Measurements from ENCODE around the gene ACOX3.
"Not testable (repeated sequence)": the region's sequence is repeated elsewhere in the genome, so short reads cannot be mapped to it uniquely, and the experiment has no call there.

ACOX3 gene

DNA sequence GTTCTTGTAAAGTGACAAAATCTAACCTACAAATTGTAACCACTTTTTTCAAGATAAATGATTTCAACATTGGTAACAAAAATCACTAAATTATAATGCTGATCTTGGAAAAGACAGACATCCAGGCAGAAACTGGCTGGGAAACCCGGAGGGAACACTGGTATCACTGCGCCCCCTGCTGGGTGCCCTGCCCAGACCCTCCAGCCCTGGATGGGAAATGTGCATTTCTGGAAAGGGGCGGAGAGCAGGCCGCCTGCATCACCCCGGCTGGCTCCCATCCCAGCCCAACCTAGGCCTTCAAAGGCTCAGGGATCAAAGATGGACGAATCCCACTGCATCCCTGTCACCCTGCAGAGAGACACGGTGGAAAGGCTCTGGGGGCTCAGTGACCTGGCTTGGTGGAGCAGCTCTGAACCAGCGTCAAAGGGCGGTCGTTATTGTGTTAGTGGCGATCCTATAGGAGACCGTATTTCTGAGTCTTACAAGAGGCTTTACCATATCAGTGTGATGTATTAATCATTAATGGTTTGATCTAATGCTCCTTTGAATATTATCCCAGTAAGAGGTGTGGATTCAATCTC, 37.3 kb downstream of the ACOX3 start:
- DNase-seq: peak; percentile 5

DNA sequence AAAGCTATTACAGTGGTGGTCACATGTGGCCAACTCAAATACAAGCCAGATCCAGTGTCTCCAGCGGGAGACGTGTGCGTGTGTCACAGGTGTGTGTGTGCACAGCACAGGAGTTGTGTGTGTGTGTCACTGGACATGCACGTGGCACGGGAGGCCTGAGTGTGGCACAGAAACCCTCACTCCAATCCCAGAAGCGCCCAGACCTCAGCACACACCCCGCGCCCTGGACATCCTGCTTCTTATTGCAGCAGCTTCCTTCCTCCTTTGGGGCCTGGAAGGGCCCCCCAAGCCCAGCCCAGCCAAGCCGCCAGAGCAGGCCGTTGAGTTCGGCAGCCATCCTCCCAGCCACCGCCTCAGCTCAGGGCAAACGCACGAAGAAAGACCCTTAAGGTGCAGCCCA, 37.9 kb downstream of the ACOX3 start:
- no peak for DNase-seq

DNA sequence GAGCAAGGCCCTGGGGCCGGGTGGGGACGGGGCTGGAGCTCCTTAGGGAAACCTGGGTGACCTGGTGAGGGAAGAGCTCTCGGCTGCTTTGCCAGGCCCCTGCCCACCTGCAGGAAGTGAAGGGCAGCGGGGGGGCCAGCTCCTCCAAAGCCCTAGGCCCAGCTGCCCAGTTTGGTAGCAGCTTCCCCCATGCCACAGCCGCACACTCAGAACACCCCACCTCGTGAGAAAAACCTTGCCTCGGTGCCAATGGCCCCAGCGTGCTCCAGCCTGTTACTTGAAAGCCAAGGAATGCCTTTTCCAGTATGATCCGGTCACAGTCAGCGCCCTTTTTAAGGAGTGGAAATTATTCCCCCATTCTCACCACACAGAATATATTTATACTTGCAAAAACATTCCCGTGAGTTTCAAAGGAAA, 38.3 kb downstream of the ACOX3 start:
- no peak for DNase-seq

DNA sequence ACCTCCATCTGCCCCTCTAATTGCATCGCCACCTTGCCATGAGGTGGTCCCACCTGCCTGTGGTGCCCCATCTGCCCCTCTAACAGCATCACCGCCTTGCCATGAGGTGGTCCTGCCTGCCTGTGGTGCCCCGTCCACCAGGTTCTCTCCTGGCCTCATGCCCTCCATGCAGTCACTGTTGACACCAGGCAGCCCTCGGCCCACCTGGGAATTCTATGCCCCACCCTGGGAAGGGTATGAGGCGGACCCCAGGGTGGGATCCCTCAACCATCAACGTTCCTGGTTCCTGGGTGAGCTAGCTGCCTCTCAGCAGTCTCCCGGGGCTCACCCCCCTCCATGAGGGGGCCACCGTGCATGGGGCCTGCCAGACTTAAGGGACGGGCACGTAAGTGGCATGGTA, 38.9 kb downstream of the ACOX3 start:
- DNase-seq: no peak

DNA sequence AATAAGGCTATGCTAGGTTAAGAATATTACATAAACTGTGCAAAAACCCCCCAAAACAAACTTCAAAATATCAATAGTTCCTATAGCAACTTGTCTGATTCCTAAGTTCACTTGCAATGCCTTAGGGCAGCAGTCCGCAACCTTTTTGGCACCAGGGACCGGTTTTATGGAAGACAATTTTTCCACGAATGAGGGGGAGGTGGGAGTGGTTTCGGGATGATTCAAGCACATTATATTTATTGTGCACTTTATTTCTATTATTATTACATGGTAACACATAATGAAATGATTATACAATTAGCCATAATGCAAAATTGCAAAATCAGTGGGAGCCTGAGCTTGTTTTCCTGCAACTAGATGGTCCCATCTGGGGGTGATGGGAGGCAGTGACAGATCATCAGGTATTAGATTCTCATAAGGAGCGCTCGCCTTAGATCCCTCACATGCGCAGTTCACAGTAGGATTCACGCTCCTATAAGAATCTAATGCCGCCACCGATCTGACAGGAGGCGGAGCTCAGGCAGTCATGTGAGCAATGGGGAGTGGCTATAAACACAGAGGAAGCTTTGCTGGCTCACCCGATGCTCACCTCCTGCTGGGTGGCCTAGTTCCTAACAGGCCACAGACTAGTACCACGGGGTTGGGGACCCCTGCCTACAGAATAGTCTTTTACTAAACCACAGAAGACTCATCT, 39.7 kb downstream of the ACOX3 start:
- DNase-seq: no peak

DNA sequence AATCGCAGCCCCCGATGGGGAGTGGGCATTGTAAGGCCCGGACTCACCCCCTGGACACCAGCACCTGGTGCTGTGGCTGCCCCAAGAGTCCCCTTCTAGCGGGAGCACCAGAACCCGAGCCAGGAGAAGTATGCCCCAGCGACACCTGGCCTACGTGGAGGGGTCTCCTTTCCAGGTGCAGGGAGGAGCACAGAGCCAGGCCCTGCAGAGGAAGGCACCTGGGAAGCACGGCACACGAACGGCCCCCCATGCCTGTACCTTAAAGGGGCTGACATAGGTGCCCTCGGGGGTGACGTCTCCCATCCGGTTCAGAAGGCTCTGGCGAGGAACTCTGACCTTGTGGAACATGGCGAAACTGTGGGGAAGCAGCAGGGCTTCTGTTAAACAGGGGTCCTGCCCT, 41.2 kb downstream of the ACOX3 start:
- DNase-seq: no peak

DNA sequence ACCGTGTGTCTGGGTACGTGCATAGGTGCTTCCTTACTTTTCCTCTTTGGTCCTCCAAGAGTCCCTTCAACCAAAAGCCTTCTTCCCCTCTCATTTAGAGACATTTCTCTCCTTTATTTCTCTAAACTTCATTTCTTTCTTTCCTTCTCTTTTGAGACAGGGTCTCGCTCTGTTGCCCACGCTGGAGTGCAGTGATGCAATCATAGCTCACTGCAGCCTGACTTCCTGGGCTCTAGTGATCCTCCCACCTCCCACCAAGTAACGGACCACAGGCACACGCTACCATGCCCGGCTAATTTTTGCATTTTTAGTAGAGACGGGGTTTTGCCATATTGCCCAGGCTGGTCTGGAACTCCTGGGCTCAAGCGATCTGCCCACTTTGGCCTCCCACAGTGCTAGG, 42.2 kb downstream of the ACOX3 start:
- no peak for DNase-seq

DNA sequence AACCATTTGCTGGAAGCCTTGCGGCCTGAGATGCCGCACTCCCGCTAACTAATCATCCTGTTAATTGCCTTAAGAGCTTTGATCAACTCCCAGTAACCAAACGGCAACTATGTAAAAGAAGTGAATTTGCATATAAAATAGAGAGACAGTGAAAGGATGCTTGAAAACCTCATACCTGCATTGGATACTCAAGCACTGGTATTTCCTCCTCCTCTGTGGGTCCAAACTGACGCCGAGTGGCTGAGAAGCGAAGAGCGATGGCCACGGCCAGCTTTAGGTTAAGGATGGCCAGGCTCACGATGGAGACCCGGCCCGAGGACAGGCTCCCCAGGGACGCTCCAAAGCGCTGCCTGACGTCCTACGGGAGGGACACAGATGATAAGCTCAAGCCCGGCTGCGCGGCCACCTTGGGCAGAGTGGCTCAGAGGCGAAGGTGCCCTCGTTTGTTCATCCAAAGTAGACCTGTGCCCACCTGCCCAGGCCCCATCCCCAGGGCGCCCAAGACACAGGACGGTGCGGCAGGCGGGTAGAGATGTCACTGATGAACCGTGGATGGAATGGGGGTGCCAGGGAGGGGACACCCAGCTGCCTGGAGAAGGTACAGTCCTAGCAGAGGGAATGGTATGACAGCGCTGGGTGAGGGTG, 43.6 kb downstream of the ACOX3 start:
- DNase-seq: no peak

DNA sequence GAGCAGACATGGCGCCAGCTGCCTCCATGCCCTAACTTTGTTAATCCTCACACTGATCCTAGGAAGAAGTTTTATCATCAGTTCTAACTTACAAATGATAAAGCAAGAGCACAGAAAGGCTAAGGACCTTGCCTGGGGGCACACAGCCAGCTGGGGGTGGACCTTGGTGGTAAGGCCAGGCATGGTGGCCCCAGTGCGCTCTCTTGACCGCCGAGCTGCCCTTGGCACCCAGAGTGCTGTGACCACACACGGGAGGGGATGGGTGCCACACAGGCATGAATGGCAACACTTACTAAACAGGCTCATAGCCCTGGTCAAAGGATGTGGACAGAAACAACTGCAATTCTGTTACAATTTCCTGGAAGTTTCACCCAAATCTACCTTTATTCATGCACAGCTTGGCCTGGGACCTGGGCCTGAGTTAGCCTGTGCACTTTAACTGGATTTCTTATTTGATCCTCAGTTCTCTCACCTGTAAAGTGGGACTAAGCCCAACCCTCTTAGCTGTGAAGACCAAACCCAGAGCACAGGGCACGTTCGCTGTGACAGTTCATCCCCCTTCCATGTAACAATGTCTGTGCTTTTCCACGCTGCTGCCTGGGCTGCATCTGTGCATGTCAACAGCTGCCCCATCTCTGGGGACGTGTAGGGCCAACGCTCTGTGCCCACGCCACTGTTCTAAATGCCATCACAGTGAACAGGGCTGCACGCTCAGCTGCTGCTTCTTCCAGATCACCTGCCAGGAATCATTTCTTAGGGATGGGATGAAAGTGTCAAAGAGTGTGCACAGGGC, 44.8 kb downstream of the ACOX3 start:
- DNase-seq: no peak

DNA sequence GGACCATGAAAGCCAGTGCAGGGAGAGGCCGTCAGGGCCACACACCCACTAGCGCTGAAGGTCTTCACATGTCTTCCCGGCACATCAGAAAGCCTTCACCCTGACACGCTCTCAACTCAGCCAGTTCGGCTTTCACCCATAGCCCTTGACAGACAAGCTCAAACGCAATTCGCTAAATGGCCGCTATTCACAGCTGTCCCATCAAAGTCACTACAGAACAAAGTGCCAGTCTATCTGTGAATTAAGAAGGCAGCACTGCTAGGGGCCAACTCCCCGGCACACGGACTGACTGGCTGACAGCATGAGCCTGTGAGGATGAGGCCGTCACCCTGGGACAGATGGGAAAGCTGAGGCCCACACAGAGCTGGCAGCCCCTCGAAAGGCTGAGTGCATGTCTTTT, 45.7 kb downstream of the ACOX3 start:
- no peak for DNase-seq

DNA sequence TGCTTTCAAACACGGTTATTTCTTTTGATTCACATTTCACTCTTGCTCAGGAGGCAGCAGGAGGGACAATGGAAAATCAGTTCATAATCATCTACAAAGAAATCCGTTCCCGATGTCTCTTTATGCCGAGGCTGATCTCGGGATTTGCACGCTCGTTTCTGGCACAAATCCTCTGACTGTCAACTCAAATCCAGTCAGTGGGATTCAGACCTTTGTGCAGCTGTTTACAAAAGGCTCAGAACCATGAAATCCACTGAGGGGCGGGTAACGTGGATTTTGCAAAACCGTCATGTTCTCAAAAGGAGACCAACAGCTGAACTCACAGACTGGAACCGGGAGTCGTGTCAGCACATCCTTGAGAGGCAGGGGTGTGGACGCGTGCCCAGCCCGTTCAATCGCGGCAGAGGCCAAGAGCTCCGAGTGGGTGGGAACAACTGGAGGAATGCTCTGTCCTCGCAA, 46.4 kb downstream of the ACOX3 start:
- DNase-seq: no peak

DNA sequence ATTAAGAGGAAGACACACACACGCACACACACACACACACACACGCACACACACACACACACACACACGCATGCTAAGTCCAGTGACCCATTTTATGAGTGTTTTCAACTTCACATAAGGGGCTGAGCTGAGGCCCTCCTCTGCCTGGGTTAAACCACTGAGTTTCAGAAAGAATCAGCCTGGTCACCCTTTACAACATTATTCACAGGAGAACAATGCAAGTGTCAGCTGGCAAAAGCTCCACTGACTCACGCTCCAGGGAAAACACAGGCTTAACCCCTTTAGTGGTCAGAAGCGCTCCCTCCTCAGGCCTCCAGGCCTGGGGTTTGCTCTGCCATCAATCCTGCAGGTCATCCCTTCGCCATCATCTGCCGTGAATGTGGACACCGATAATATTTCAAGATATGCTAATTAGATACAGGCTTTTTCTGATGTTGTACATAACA, 46.9 kb downstream of the ACOX3 start:
- no peak for DNase-seq

DNA sequence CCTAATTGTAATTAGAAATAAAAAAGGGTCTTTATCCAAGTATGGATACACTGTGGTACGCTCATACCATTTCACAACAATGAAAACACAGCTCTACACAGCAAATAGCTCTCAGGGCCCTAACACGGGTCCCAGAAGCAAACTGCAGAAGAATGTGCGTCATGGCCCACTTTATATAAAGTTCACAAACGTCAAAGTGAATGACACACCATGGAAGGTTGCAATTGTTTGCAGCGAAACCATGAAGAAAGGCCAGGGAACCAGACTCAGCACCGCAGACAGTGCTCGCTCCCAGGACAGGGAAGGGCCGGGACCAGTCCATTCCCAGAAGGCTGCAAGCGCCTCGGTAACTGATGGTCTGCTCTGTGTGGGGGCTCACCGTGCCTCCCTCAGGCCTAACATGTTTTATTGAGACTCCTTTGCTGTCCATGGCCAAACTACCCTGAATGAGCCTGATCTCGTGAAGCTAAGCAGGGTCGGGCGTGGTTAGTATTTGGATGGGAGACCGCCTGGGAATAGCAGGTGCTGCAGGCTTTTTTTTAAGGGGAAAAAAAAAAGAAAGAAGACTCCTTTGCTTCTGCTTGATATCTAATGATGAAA, 47.8 kb downstream of the ACOX3 start:
- DNase-seq: no peak

DNA sequence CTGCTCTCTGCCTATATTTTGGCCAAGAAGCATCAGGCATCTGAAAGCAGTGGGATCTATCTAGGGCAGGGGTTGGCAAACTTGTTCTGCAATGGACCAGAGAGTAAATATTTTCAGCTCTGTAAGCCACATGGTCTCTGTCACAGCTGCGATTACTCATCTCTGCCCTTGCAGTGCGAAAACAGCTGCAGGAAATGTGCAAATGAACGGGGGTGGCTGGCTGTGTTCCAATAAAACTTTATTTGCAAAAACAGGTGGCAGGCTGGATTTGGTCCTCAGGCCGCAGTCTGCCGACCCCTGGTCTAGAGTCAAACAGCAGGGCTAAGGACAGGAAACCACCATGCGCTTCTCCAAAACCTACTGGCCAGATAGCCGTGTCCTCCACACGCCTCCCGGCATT, 48.6 kb downstream of the ACOX3 start:
- DNase-seq: no peak

DNA sequence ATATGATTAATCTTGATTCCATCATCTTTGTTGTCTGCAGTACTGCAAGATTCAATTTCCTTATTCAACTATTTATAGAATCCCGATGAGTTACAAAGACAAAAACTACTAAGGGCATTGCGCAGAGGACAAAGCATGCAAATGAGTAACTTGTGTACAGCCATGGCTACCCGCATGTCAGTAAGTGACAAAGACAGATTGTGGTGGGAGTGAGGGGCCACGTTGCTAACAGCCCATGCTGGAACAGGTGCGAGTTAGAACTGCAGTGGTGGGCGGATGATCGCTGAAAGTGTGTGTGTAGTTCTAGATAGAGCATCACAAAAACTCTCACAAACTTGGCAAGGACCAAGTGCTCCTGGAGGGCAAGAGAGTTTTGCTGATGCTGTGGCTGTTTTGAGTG, 49.5 kb downstream of the ACOX3 start:
- no peak for DNase-seq

DNA sequence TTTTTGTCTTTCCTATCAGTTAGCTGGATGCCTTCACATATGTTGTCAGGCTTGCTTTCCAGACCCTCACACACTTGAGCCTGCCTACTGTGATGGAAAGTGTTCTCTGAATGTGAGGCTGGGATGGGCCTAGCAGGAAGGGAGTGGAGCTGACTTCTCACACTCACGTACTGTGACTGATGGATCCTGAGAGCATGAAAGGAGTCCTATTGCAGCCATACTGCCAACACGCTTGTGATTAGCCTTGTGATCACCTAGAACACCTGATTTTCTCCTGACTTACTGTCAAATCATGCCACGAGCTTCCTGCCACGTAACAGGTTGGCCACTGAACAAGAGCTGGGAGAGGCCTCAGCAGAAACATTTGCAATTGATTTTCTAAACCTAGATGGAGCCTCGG, 49.9 kb downstream of the ACOX3 start:
- no peak for DNase-seq

DNA sequence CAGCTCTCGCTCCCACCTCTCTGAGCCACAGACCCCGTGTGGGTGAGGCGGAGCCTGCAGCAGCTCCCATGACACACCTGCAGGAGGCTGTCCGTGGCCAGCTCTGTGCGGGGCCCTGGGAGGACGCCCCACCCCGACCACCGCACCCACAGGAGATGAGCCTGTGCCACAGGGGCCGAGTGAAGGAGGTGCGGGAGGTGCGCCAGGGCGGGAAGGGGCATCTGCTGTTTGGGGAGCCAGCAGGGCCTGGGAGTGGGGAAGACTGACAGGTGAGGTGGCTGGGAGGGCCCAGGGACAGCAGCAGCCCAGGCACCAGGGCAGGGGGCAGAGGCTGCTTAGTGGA, 52.0 kb downstream of the ACOX3 start:
- no peak for DNase-seq

DNA sequence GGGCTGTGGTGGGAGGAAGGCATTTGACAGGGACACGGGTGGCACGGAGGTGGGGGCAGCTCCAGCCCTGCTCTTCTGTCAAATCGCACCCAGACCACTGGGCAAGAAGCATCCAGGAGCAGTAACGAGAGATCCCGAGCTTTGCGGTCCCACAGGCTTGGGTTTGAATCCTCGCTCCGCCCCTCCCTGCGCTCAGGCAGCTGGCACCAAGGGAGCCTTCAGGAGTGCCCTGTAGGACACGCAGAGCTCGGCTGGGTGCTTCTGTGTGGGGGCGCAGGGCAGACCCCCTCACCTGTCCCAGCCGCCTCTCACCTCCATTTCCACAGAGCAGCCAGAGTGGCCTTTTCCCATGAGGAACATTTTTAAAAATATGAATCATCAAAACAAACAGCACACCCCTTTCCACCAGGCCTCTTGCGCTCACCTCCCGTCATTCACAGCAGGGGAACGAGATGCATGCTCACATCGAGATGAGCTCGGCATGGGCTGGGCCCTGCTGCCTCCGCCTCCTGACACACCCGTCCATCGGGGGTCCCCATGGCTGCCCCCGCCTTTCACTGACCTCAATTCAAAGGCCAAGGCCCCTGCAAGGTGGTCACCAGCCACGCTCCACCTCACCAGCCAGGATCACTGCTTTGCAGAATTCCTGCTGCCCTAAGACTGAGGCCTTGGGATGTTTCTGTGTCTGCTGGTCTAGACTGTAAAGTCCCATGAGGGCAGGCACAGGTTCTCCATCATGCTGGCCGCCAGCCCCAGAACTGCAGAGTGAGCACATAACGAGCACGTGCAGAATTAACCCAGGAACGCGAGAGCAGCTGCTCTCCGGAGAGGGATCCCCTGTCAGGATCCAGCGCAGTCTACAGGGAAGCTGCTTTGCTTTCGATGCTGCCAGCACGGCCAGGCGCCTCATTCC, 52.7 kb downstream of the ACOX3 start:
- no peak for DNase-seq

DNA sequence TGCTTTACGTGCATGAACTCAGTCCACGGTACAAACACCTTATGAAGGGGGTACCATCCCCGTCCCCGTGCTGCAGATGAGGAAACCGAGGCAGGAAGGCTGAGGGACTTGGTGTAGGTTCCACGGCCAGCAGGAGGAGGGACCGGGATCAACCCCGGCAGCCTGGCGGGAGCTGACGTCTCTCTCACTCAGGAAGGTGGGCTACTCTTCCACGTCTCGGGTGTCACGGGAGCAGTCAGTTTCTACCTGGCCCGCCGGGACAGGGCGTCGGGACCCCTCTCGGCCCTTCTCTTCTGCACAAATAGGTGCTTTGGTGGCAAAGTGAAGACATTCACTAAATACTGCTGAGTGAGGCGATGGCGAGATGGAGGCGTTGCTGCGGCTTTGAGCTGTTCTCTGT, 53.3 kb downstream of the ACOX3 start:
- no peak for DNase-seq

DNA sequence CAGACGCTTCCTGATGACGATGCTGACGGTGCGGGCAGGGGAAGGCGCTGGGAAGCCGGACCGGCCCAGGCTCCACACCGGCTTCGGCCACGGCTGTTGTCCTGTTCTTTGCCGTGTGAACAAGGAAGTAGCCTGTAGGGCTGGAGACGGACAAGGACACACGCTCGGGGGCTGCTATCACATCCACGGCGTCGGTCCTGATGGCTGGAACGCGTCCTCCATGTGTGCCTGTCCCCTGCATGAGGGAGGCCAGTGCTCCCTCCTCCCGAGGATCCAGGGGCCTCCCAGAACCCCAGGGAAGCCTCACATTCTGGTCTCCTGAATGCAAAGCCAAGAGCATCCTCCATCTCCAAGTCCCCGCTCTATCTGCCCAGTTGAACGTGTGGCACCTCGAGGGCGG, 53.8 kb downstream of the ACOX3 start:
- no peak for DNase-seq

DNA sequence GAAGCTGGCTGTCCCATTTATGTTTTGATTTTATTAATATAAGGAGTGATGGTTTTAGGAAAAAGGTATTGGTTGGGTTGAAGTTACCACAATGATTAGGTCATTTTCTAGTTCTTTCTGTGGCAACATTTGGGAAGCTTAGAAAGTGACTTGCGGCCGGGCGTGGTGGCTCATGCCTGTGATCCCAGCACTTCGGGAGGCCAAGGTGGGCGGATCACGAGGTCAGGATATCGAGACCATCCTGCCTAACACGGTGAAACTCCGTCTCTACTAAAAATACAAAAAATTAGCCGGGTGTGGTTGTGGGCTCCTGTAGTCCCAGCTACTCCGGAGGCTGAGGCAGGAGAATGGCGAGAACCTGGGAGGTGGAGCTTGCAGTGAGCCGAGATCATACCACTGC, 54.4 kb downstream of the ACOX3 start:
- DNase-seq: not testable (repeated sequence)

DNA sequence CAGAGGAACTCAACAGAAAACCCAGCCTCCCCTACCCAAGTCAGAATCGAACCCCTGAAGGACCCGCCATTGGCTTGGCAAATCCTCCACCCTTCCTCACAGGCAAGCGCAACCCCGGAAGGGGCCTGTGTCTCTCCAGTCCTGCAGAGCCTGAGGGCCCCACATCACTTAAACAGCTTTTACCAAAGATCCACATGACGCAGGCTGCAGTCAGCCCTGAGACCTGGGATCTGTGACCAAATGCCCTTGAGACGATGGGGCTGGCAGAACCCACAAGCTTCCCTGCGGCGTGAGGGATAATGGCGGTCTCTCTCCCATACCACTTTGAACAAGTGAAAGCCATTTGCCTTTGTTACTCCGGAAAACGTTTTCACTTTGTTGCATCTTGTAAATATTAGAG, 54.9 kb downstream of the ACOX3 start:
- no peak for DNase-seq
